ENCODE measurements around the gene LRRC23.
"Not testable (repeated sequence)": the region's sequence is repeated elsewhere in the genome, so short reads cannot be mapped to it uniquely, and the experiment has no call there.

The LRRC23 gene

GRCh38 chr12:6904280-6905276 is at the start of gene LRRC23:
TSS of gene LRRC23 (plus strand) at chr12:6904822. CDS start at chr12:6905634, 812 bp downstream.
- peak; percentile 67 to 77 for DNase-seq

GRCh38 chr12:6855322-6855721 is 49.3 kb upstream of the LRRC23 start:
- no peak for DNase-seq

- no peak for DNase-seq
Measured at GRCh38 chr12:6858799-6859198, 45.8 kb upstream of the LRRC23 start.

GRCh38 chr12:6860116-6860515 is 44.5 kb upstream of the LRRC23 start:
- DNase-seq: no peak

GRCh38 chr12:6860942-6861341 is 43.7 kb upstream of the LRRC23 start:
- no peak for DNase-seq

GRCh38 chr12:6861391-6861790 is 43.2 kb upstream of the LRRC23 start:
- no peak for DNase-seq

GRCh38 chr12:6863033-6863432 is 41.6 kb upstream of the LRRC23 start:
- DNase-seq: no peak

- DNase-seq: no peak
Measured at GRCh38 chr12:6863586-6864321, 40.9 kb upstream of the LRRC23 start.

GRCh38 chr12:6865307-6865706 is 39.3 kb upstream of the LRRC23 start:
- DNase-seq: not testable (repeated sequence)

- no peak for DNase-seq
Measured at GRCh38 chr12:6866163-6866919, 38.3 kb upstream of the LRRC23 start.

GRCh38 chr12:6866920-6867412 is 37.7 kb upstream of the LRRC23 start:
- peak in 1 of 2 experiments; percentile 40 for DNase-seq

- peak in 1 of 2 experiments; percentile 51 for DNase-seq
Measured at GRCh38 chr12:6867413-6868210, 37.0 kb upstream of the LRRC23 start, which contains the start of gene TPI1. TSS of gene TPI1 (plus strand) at chr12:6867531. CDS start at chr12:6867567, 36 bp downstream.

GRCh38 chr12:6868211-6869048 is 36.2 kb upstream of the LRRC23 start:
- peak in 1 of 2 experiments; percentile 4 for DNase-seq

GRCh38 chr12:6869049-6870021 is 35.3 kb upstream of the LRRC23 start:
- peak; percentile 57 to 64 for DNase-seq

- not testable (repeated sequence) for DNase-seq
Measured at GRCh38 chr12:6870304-6870703, 34.3 kb upstream of the LRRC23 start.

- DNase-seq: no peak
Measured at GRCh38 chr12:6871052-6871957, 33.3 kb upstream of the LRRC23 start.

- peak in 1 of 2 experiments; percentile 36 for DNase-seq
Measured at GRCh38 chr12:6872073-6873048, 32.3 kb upstream of the LRRC23 start.
